ENCODE results near the gene CARF.
"Not testable (repeated sequence)": the region's sequence is repeated elsewhere in the genome, so short reads cannot be mapped to it uniquely, and the experiment has no call there.

The CARF gene

DNA sequence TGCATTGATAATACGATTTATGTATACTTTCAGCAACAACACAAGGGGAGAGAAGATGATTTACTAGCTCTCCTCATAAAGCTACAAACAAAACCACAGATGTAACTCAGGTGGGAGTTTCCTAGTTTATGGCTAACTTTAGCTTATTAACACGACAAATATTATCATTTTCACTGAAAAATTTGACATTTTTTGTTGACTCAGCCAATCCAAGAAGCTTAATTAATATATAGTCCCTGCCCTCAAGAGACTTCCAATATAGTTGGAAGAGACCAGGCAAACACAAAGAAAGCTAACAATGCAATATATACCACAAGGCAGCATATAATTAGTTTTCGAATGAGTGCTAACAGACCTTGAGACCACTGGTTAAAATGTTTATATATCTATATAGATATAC lies 1.4 kb upstream of the CARF start:
- ChIA-PET POLR2A (interaction anchor here (0.7 to 1.9 kb wide), 4 partner anchors 37 to 328 kb away, joined by 3 to 5 read pairs (median 4); partner anchors contain the start of genes CYP20A1 and NBEAL1), CTCF (interaction anchor here (0.9 kb wide), 1 partner anchor 905 kb away, joined by 4 read pairs; no protein-coding TSS in a partner anchor)

GRCh38 chr2:202911203-202911511 lies 918 bp upstream of the CARF start:
- DNase-seq (ENCODE audit: extremely low spot score) = no peak
- no peak for TF ChIP-seq CTBP1 (IDR thresholded peaks at IDR 0.05; ENCODE audit: borderline replicate concordance)
- TF ChIP-seq LEF1 (IDR thresholded peaks at IDR 0.05; ENCODE audit: borderline replicate concordance) = no peak
- no peak for TF ChIP-seq FOXK2 (IDR thresholded peaks at IDR 0.05)
- TF ChIP-seq FOXA1 (IDR thresholded peaks at IDR 0.05) = no peak
- TF ChIP-seq ARNT (IDR thresholded peaks at IDR 0.05) = no peak
- TF ChIP-seq ZNF384 (IDR thresholded peaks at IDR 0.05) = no peak
- no peak for TF ChIP-seq SUZ12 (IDR thresholded peaks at IDR 0.05)
- TF ChIP-seq FOXM1 (IDR thresholded peaks at IDR 0.05; ENCODE audit: borderline replicate concordance) = no peak
- TF ChIP-seq BHLHE40 (IDR thresholded peaks at IDR 0.05; ENCODE audit: borderline replicate concordance) = no peak
- TF ChIP-seq SP1 (IDR thresholded peaks at IDR 0.05) = no peak
- TF ChIP-seq TARDBP (IDR thresholded peaks at IDR 0.05) = no peak
- no peak for TF ChIP-seq L3MBTL2 (conservative IDR thresholded peaks at IDR 0.05)
- TF ChIP-seq ELF4 (IDR thresholded peaks at IDR 0.05) = no peak
- POLR2A ChIA-PET = interaction anchor here (0.7 to 1.9 kb wide), 6 partner anchors 37 to 327 kb away, joined by 3 to 6 read pairs (median 4); partner anchors contain the start of genes CYP20A1, ICA1L and NBEAL1
- CTCF ChIA-PET = no interaction called here

More for the DNA sequence above, 1.4 kb upstream of the CARF start:
- TF ChIP-seq L3MBTL2 (conservative IDR thresholded peaks at IDR 0.05) (no peak), ARNT (IDR thresholded peaks at IDR 0.05) (no peak), SUZ12 (IDR thresholded peaks at IDR 0.05) (no peak), TARDBP (IDR thresholded peaks at IDR 0.05) (no peak), BHLHE40 (IDR thresholded peaks at IDR 0.05; ENCODE audit: borderline replicate concordance) (no peak), SP1 (IDR thresholded peaks at IDR 0.05) (no peak), ELF4 (IDR thresholded peaks at IDR 0.05) (no peak), FOXK2 (IDR thresholded peaks at IDR 0.05) (no peak)
- DNase-seq (ENCODE audit: extremely low spot score) = no peak

DNA sequence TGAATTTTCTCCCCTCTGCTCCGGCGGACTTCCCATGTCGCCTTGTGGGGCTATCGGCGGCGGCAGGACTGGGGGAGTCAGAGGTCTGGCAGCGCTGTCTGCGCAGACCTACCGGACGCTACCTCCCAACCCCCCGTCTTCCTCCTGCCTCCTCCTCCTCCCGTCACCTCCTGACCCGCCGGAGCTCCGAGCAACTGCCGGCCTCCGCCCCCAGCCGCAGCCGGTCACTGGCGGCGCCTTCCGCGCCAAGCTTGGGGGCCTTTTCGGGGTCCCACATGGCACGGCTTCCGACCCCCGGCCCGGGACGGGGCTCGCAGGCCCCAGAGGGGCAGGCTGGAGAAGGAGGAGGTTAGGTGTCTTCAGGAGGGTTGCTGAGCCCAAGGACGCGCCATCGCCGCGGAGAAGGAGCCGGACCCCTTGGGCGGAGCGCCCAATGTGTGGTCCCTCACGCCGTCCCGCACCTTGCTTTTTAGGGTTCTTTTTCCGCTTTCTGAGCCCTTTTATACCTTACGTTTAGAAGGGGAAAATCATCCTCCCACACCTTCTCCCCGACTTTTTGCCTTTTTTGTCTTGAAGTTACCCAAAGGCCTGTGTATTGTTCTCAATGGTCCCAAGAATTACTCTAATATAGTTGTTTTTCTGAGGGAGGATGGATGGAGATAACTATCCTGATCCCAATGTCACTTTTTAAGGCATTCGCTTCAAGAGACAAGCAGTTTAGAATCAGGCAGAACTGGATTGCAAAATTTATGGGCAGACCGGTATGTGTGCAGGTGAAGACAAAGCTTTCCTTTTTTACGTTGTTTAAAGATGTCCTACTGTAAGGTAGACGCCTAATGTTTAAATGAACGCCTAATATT lies 497 bp downstream of the CARF start:
- POLR2A ChIA-PET = interaction anchor here (1.2 to 1.9 kb wide), 2 partner anchors 41 to 326 kb away, joined by 5 to 6 read pairs; partner anchors contain the start of genes CYP20A1 and ICA1L
- CTCF ChIA-PET; DNase-seq (ENCODE audit: extremely low spot score): not testable (repeated sequence)

GRCh38 chr2:202918860-202919259 lies 6.8 kb downstream of the CARF start:
- ChIA-PET CTCF (interaction anchor here (0.6 kb wide), 1 partner anchor 171 kb away, joined by 4 read pairs; no protein-coding TSS in a partner anchor), POLR2A (no interaction called here)
- no peak for DNase-seq (ENCODE audit: extremely low spot score)
- TF ChIP-seq NFRKB (IDR thresholded peaks at IDR 0.05) = no peak
- no peak for TF ChIP-seq FOXA1 (IDR thresholded peaks at IDR 0.05)
- no peak for TF ChIP-seq FOXK2 (IDR thresholded peaks at IDR 0.05)

GRCh38 chr2:202932425-202933138 lies 20.5 kb downstream of the CARF start:
- CTCF ChIA-PET = no interaction called here

DNA sequence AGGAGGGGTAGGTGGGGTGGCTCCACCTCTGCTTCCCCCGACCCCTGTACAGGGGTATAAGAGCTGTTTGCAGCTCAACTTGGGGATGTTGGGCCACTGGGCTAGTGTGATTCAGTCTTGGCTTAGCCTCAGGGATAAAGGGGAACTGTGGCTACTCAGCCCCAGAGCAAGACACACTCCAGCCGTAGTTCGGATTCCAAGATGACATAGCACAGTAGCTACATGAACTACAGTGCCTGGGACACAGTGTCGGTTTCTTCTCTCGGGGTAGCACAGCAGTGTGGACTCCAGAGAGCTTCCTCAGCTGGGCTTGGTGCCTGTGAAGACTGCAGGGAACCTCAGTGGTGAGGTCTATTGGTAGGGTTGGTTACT lies 21.1 kb downstream of the CARF start:
- ChIA-PET CTCF (no interaction called here), POLR2A (no interaction called here)
- no peak for DNase-seq (ENCODE audit: extremely low spot score)
- no peak for TF ChIP-seq ARNT (IDR thresholded peaks at IDR 0.05)
- no peak for TF ChIP-seq FOXM1 (IDR thresholded peaks at IDR 0.05; ENCODE audit: borderline replicate concordance)
- no peak for TF ChIP-seq FOXA1 (IDR thresholded peaks at IDR 0.05)
- no peak for TF ChIP-seq ELF4 (IDR thresholded peaks at IDR 0.05)
- no peak for TF ChIP-seq ZNF384 (IDR thresholded peaks at IDR 0.05)

More at GRCh38 chr2:202932425-202933138, 20.5 kb downstream of the CARF start:
- POLR2A ChIA-PET = no interaction called here
- no peak for DNase-seq (ENCODE audit: extremely low spot score)
- TF ChIP-seq CTBP1 (IDR thresholded peaks at IDR 0.05; ENCODE audit: borderline replicate concordance) = no peak
- no peak for TF ChIP-seq FOXA1 (IDR thresholded peaks at IDR 0.05)
- no peak for TF ChIP-seq HDGF (IDR thresholded peaks at IDR 0.05; ENCODE audit: borderline replicate concordance)
- TF ChIP-seq ELF4 (IDR thresholded peaks at IDR 0.05) = no peak
- no peak for TF ChIP-seq PKNOX1 (IDR thresholded peaks at IDR 0.05)
- TF ChIP-seq SP1 (IDR thresholded peaks at IDR 0.05) = no peak
- no peak for TF ChIP-seq FOXK2 (IDR thresholded peaks at IDR 0.05)
- TF ChIP-seq NFRKB (IDR thresholded peaks at IDR 0.05) = no peak
- TF ChIP-seq SUZ12 (IDR thresholded peaks at IDR 0.05) = no peak
- no peak for TF ChIP-seq LEF1 (IDR thresholded peaks at IDR 0.05; ENCODE audit: borderline replicate concordance)
- no peak for TF ChIP-seq TARDBP (IDR thresholded peaks at IDR 0.05)
- TF ChIP-seq L3MBTL2 (conservative IDR thresholded peaks at IDR 0.05) = no peak
- TF ChIP-seq ZNF384 (IDR thresholded peaks at IDR 0.05) = no peak

- TF ChIP-seq LEF1 (IDR thresholded peaks at IDR 0.05; ENCODE audit: borderline replicate concordance) (no peak), FOXM1 (IDR thresholded peaks at IDR 0.05; ENCODE audit: borderline replicate concordance) (no peak), FOXA1 (IDR thresholded peaks at IDR 0.05) (no peak), ARNT (IDR thresholded peaks at IDR 0.05) (no peak), TARDBP (IDR thresholded peaks at IDR 0.05) (no peak), L3MBTL2 (conservative IDR thresholded peaks at IDR 0.05) (no peak), HDGF (IDR thresholded peaks at IDR 0.05; ENCODE audit: borderline replicate concordance) (no peak)
- CTCF ChIA-PET = no interaction called here
- no peak for DNase-seq (ENCODE audit: extremely low spot score)
- POLR2A ChIA-PET = no interaction called here
Observed at GRCh38 chr2:202933958-202934357, 21.9 kb downstream of the CARF start.

Data from HEK293T (cell line).